ENCODE measurements around the gene ARHGEF39. TPM values are rescaled to one million over a fixed set of nuclear protein-coding genes. Genes with fewer than 3 reads are reported as not detected.

Gene ARHGEF39
- total RNA-seq, 1 donor from 2014 or later, result 0.79 TPM

- no peaks in the 10 kb centered on the region for H3K27me3 ChIP-seq (ENCODE audit: control insufficient read depth, insufficient read depth, low read length)
- no peak for DNase-seq (ENCODE audit: low read depth)
- peaks cover 1% of the 10 kb centered on the region for H3K36me3 ChIP-seq (ENCODE audit: control insufficient read depth, insufficient read depth, low read length)
- no peak for FAIRE-seq
- no peak overlapping the region for H3K4me3 ChIP-seq (ENCODE audit: low read depth, low read length)
- TF ChIP-seq, protein P1, sequence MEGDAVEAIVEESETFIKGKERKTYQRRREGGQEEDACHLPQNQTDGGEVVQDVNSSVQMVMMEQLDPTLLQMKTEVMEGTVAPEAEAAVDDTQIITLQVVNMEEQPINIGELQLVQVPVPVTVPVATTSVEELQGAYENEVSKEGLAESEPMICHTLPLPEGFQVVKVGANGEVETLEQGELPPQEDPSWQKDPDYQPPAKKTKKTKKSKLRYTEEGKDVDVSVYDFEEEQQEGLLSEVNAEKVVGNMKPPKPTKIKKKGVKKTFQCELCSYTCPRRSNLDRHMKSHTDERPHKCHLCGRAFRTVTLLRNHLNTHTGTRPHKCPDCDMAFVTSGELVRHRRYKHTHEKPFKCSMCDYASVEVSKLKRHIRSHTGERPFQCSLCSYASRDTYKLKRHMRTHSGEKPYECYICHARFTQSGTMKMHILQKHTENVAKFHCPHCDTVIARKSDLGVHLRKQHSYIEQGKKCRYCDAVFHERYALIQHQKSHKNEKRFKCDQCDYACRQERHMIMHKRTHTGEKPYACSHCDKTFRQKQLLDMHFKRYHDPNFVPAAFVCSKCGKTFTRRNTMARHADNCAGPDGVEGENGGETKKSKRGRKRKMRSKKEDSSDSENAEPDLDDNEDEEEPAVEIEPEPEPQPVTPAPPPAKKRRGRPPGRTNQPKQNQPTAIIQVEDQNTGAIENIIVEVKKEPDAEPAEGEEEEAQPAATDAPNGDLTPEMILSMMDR (IDR thresholded peaks at IDR 0.05; ENCODE audit: insufficient read depth, low read length, severe bottlenecking), result no peak
These were observed 3.1 kb downstream of the ARHGEF39 start for GRCh38 chr9:35661756-35662350.

DNA sequence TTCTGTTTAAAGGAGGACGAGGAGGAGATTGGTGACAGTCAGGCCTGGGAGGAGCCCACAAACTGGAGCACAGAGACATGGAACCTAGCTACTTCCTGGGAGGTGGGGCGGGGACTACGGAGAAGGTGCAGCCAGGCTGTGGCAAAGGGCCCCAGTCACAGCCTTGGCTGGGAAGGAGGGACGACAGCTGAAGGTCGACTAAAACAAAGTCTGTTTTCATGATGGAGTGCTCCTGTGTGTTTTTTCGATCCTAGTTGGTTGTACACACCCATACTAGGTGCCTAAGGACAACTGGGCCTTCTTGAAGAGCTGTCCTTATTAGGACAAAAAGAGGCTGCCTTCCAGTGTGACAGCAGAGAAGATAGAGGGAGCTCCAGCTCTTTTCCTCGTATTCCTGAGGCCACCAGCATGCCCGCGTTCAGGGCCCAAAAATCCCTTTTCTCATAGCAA lies 4.0 kb downstream of the ARHGEF39 start:
- Histone ChIP-seq H3K4me3 (ENCODE audit: low read depth, low read length) (no peak overlapping the region), H3K27me3 (ENCODE audit: control insufficient read depth, insufficient read depth, low read length) (no peaks in the 10 kb centered on the region), H3K36me3 (ENCODE audit: control insufficient read depth, insufficient read depth, low read length) (peaks cover 1% of the 10 kb centered on the region)
- DNase-seq (ENCODE audit: low read depth) (peak; percentile 26), FAIRE-seq (no peak)
- TF ChIP-seq, protein P1 (IDR thresholded peaks at IDR 0.05; ENCODE audit: insufficient read depth, low read length, severe bottlenecking), result peak; percentile 52

GRCh38 chr9:35659340-35659739 lies 5.7 kb downstream of the ARHGEF39 start:
- TF ChIP-seq, protein P1 (IDR thresholded peaks at IDR 0.05; ENCODE audit: insufficient read depth, low read length, severe bottlenecking), result no peak
- H3K4me3 ChIP-seq (ENCODE audit: low read depth, low read length), result no peak overlapping the region
- H3K27me3 ChIP-seq (ENCODE audit: control insufficient read depth, insufficient read depth, low read length), result no peaks in the 10 kb centered on the region
- H3K36me3 ChIP-seq (ENCODE audit: control insufficient read depth, insufficient read depth, low read length), result peaks cover 1% of the 10 kb centered on the region
- no peak for FAIRE-seq
- DNase-seq (ENCODE audit: low read depth), result peak; percentile 22

- no peaks in the 10 kb centered on the region for H3K27me3 ChIP-seq (ENCODE audit: control insufficient read depth, insufficient read depth, low read length)
- DNase-seq (ENCODE audit: low read depth) (peak; percentile 62), FAIRE-seq (no peak)
- TF ChIP-seq, protein P1 (IDR thresholded peaks at IDR 0.05; ENCODE audit: insufficient read depth, low read length, severe bottlenecking), result no peak
- peak overlapping the region; percentile 64 for H3K4me3 ChIP-seq (ENCODE audit: low read depth, low read length)
- peaks cover 1% of the 10 kb centered on the region for H3K36me3 ChIP-seq (ENCODE audit: control insufficient read depth, insufficient read depth, low read length)
These were observed 6.1 kb downstream of the ARHGEF39 start for GRCh38 chr9:35658968-35659220.

- H3K4me3 ChIP-seq (ENCODE audit: low read depth, low read length), result peak within 1 kb of the TSS; percentile 64
- H3K27me3 ChIP-seq (ENCODE audit: control insufficient read depth, insufficient read depth, low read length), result no peaks in the 10 kb centered on the region
- FAIRE-seq (no peak), DNase-seq (ENCODE audit: low read depth) (peak; percentile 57)
- peaks cover 1% of the 10 kb centered on the region for H3K36me3 ChIP-seq (ENCODE audit: control insufficient read depth, insufficient read depth, low read length)
- TF ChIP-seq, protein P1 (IDR thresholded peaks at IDR 0.05; ENCODE audit: insufficient read depth, low read length, severe bottlenecking), result peak; percentile 83
These were observed 6.6 kb downstream of the ARHGEF39 start, which contains the start of gene CCDC107 for GRCh38 chr9:35658137-35658967. Gene CCDC107 (plus strand): TSS chr9:35658292. CDS start chr9:35658380, 88 bp downstream.
